DND-41 (cell line): ENCODE data around the gene DAG1.

Experiments used
- ATAC-seq: fragments of 200-7000 bp; cut with Tn5 transposase; 3 replicates; pipeline ENCODE4 v1.9.1; 2021; ENCODE audit warnings: low read depth; ENCODE audit not compliant: insufficient read depth
- DNase-seq: peaks from one replicate; pipeline ENCODE4 v3.0.0-alpha.2; 2020
- H2AFZ ChIP-seq: 2 replicates; pipeline ENCODE4 v1.6.0; 2012; ENCODE audit warnings: low read depth, low read length
- H3K27ac ChIP-seq: 2 replicates; pipeline ENCODE4 v1.5.1; 2012; ENCODE audit warnings: low read length, inconsistent platforms
- H3K27me3 ChIP-seq: fragments of 200-600 bp; sonication (generic); 2 replicates; pipeline ENCODE4 v1.6.0; 2012; ENCODE audit warnings: low read length, mild to moderate bottlenecking, inconsistent platforms; ENCODE audit not compliant: insufficient read depth, poor library complexity
- H3K36me3 ChIP-seq: 2 replicates; pipeline ENCODE4 v1.5.1; 2012; ENCODE audit warnings: low read length, inconsistent platforms; ENCODE audit not compliant: insufficient read depth
- H3K4me1 ChIP-seq: 2 replicates; pipeline ENCODE4 v1.5.1; 2012; ENCODE audit warnings: mild to moderate bottlenecking, low read length; ENCODE audit not compliant: insufficient read depth
- H3K4me2 ChIP-seq: 2 replicates; pipeline ENCODE4 v1.6.0; 2012; ENCODE audit warnings: mild to moderate bottlenecking, moderate library complexity, low read length, inconsistent platforms; ENCODE audit not compliant: insufficient read depth
- H3K4me3 ChIP-seq, 2 experiments: fragments of 200-600 bp in 1 of 2; shearing (Covaris generic) in 1 of 2; 2 replicates each; pipeline ENCODE4 v1.5.1; 2012 to 2016; ENCODE audit warnings: inconsistent platforms in 2 of 2, low read length in 2 of 2, mild to moderate bottlenecking in 2 of 2, low read depth in 1 of 2, moderate library complexity in 1 of 2
- H3K79me2 ChIP-seq: 2 replicates; pipeline ENCODE4 v1.6.0; 2012; ENCODE audit warnings: low read length, inconsistent platforms; ENCODE audit not compliant: insufficient read depth
- H3K9ac ChIP-seq: 2 replicates; pipeline ENCODE4 v1.6.0; 2012; ENCODE audit warnings: low read depth, mild to moderate bottlenecking, inconsistent platforms, low read length, moderate library complexity
- H3K9me3 ChIP-seq: 2 replicates; pipeline ENCODE4 v1.5.1; 2012; ENCODE audit warnings: low read length, moderate library complexity, mild to moderate bottlenecking, inconsistent platforms; ENCODE audit not compliant: insufficient read depth, severe bottlenecking
- H4K20me1 ChIP-seq: 2 replicates; pipeline ENCODE4 v1.6.0; 2012; ENCODE audit warnings: low read length; ENCODE audit not compliant: insufficient read depth
- CTCF ChIP-seq: IDR thresholded peaks from 2 replicates; pipeline ENCODE4 v1.5.1; 2012; ENCODE audit warnings: borderline replicate concordance, low read length, moderate library complexity, mild to moderate bottlenecking; ENCODE audit not compliant: poor library complexity, severe bottlenecking; ENCODE audit errors: extremely low read depth
- EZH2 ChIP-seq: IDR thresholded peaks from 3 replicates; pipeline ENCODE4 v1.6.1; 2012; ENCODE audit warnings: borderline replicate concordance, low read depth, mild to moderate bottlenecking, moderate library complexity, low read length, inconsistent platforms; ENCODE audit not compliant: severe bottlenecking

DAG1 gene

DNA sequence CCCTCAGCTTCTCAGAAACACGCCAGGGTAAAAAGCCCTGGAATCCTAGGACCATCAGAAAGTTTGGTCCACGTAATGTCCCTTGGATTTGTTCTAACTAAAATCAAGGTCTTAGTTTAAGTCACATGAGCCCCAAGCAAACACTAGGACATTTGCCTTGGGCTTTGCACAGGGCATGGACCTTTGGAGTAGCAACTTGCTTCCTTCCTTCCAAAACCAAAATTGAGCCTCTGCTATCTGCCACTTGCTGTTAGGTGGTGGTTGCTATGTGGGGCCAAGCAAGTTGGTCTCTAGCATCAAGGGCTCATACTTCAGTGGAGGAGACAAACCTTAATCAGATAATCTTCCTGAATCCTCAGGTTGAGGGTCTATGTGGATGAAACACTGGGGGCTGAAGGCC is 4.0 kb upstream of the DAG1 start:
- no peak overlapping the region for H3K4me3 ChIP-seq
- H3K27me3 ChIP-seq = no peaks in the 10 kb centered on the region
- H3K9ac ChIP-seq = no peak overlapping the region
- H3K4me2 ChIP-seq = no peak overlapping the region
- H3K27ac ChIP-seq = no peak overlapping the region
- TF ChIP-seq CTCF (no peak), EZH2 (no peak)
- ATAC-seq = no peak
- no peak for DNase-seq
- no peaks in the 10 kb centered on the region for H3K9me3 ChIP-seq
- H2AFZ ChIP-seq = 0 out of 2 replicates have a peak overlapping the region, but pooled peaks have one; percentile 12
- H4K20me1 ChIP-seq = peaks cover 5% of the 10 kb centered on the region; the same call in 1 of the 2 replicates
- H3K36me3 ChIP-seq = no peaks in the 10 kb centered on the region; the same call in 1 of the 2 replicates
- H3K4me1 ChIP-seq = peaks cover 15% of the 10 kb centered on the region
- H3K79me2 ChIP-seq = peaks cover 7% of the 10 kb centered on the region

- H2AFZ ChIP-seq = peak overlapping the region; percentile 91
- H3K27ac ChIP-seq = peak overlapping the region; percentile 56
- DNase-seq (no peak), ATAC-seq (no peak)
- H3K4me3 ChIP-seq = peak overlapping the region; percentile 38 to 87
- peaks cover 35% of the 10 kb centered on the region for H3K79me2 ChIP-seq
- TF ChIP-seq CTCF = no peak
- TF ChIP-seq EZH2 = no peak
- peaks cover 28% of the 10 kb centered on the region for H3K4me1 ChIP-seq
- H4K20me1 ChIP-seq = peaks cover 13% of the 10 kb centered on the region; the same call in 1 of the 2 replicates
- peak overlapping the region; percentile 84 for H3K9ac ChIP-seq
- no peaks in the 10 kb centered on the region for H3K9me3 ChIP-seq
- no peaks in the 10 kb centered on the region; the same call in 1 of the 2 replicates for H3K36me3 ChIP-seq
- H3K4me2 ChIP-seq = peak overlapping the region; percentile 81
- H3K27me3 ChIP-seq = no peaks in the 10 kb centered on the region
These were observed 781 bp upstream of the DAG1 start for GRCh38 chr3:49469037-49469935.

- peak overlapping the region; percentile 87 for H2AFZ ChIP-seq
- H4K20me1 ChIP-seq = peaks cover 13% of the 10 kb centered on the region; the same call in 1 of the 2 replicates
- H3K4me3 ChIP-seq = peak overlapping the region; percentile 73 to 87
- peak overlapping the region; percentile 79 for H3K27ac ChIP-seq
- ATAC-seq (peak; percentile 34), DNase-seq (no peak)
- H3K9ac ChIP-seq = peak overlapping the region; percentile 84
- peaks cover under 1% of the 10 kb centered on the region for H3K36me3 ChIP-seq
- H3K4me2 ChIP-seq = peak overlapping the region; percentile 81
- peaks cover 28% of the 10 kb centered on the region for H3K4me1 ChIP-seq
- no peaks in the 10 kb centered on the region for H3K27me3 ChIP-seq
- no peaks in the 10 kb centered on the region for H3K9me3 ChIP-seq
- peak; percentile 2 for TF ChIP-seq CTCF
- TF ChIP-seq EZH2 = no peak
- H3K79me2 ChIP-seq = peaks cover 46% of the 10 kb centered on the region
These were observed 800 bp downstream of the DAG1 start for GRCh38 chr3:49470714-49471420.
